G401.6 (cell line): Measurements from ENCODE around the gene REC8.
"Not testable (repeated sequence)": the region's sequence is repeated elsewhere in the genome, so short reads cannot be mapped to it uniquely, and the experiment has no call there.

Experiments used
- FAIRE-seq: peaks from 2 replicates; lab custom pipeline; 2012; peaks lifted over from hg19 to GRCh38; lab: Jason Lieb, UNC

Gene REC8

GRCh38 chr14:24184104-24184970, 12.5 kb downstream of the REC8 start:
- no peak for FAIRE-seq

GRCh38 chr14:24185026-24185425, 13.1 kb downstream of the REC8 start:
- no peak for FAIRE-seq

GRCh38 chr14:24185741-24186140, 13.9 kb downstream of the REC8 start:
- no peak for FAIRE-seq

- FAIRE-seq: no peak
These were observed 15.1 kb downstream of the REC8 start for GRCh38 chr14:24186831-24187538.

GRCh38 chr14:24187539-24187915, 15.6 kb downstream of the REC8 start:
- FAIRE-seq: no peak

GRCh38 chr14:24188251-24189058, 16.6 kb downstream of the REC8 start, which contains the start of gene IPO4:
IPO4 (minus strand) TSS chr14:24188816; CDS start chr14:24188787, 29 bp downstream.
- FAIRE-seq: peak; percentile 67

GRCh38 chr14:24189059-24189375, 17.1 kb downstream of the REC8 start:
- FAIRE-seq: no peak

- FAIRE-seq: no peak
These were observed 17.6 kb downstream of the REC8 start for GRCh38 chr14:24189460-24189859.

- no peak for FAIRE-seq
These were observed 18.5 kb downstream of the REC8 start for GRCh38 chr14:24190416-24190815.

GRCh38 chr14:24192933-24193332, 21.1 kb downstream of the REC8 start:
- no peak for FAIRE-seq

GRCh38 chr14:24194186-24194872, 22.4 kb downstream of the REC8 start:
- no peak for FAIRE-seq

- FAIRE-seq: no peak
These were observed 22.9 kb downstream of the REC8 start for GRCh38 chr14:24194873-24195185.

GRCh38 chr14:24195186-24196070, 23.5 kb downstream of the REC8 start, which contains the start of gene TM9SF1:
TM9SF1 (minus strand) TSS chr14:24195441; CDS start chr14:24195019, 422 bp downstream.
- no peak for FAIRE-seq

- FAIRE-seq: no peak
These were observed 24.5 kb downstream of the REC8 start for GRCh38 chr14:24196071-24197055.

GRCh38 chr14:24197056-24197450, 25.2 kb downstream of the REC8 start:
- FAIRE-seq: no peak

GRCh38 chr14:24198814-24199524, 27.1 kb downstream of the REC8 start:
- no peak for FAIRE-seq

- FAIRE-seq: not testable (repeated sequence)
These were observed 30.7 kb downstream of the REC8 start for GRCh38 chr14:24202538-24202937.

- not testable (repeated sequence) for FAIRE-seq
These were observed 31.5 kb downstream of the REC8 start for GRCh38 chr14:24203249-24203886.
